HL-60 (cell line): Measurements from ENCODE around the gene ADD2.

Experiments used
- CTCF ChIP-seq: IDR thresholded peaks from one replicate; pipeline ENCODE4 v1.5.1; 2011; ENCODE audit warnings: low read length, control low read depth, inconsistent platforms; ENCODE audit not compliant: insufficient read depth
- GABPA ChIP-seq: IDR thresholded peaks from 2 replicates; pipeline ENCODE4 v1.6.1; 2012; ENCODE audit warnings: low read depth
- POLR2AphosphoS5 ChIP-seq: IDR thresholded peaks from 2 replicates; pipeline ENCODE4 v1.6.1; 2012; ENCODE audit warnings: low read depth
- REST ChIP-seq: IDR thresholded peaks from 2 replicates; pipeline ENCODE4 v1.6.1; 2012; ENCODE audit warnings: low read depth; ENCODE audit not compliant: insufficient replicate concordance
- SPI1 ChIP-seq: IDR thresholded peaks from 2 replicates; pipeline ENCODE4 v1.6.1; 2012; ENCODE audit warnings: low read depth, mild to moderate bottlenecking, borderline replicate concordance

DNA sequence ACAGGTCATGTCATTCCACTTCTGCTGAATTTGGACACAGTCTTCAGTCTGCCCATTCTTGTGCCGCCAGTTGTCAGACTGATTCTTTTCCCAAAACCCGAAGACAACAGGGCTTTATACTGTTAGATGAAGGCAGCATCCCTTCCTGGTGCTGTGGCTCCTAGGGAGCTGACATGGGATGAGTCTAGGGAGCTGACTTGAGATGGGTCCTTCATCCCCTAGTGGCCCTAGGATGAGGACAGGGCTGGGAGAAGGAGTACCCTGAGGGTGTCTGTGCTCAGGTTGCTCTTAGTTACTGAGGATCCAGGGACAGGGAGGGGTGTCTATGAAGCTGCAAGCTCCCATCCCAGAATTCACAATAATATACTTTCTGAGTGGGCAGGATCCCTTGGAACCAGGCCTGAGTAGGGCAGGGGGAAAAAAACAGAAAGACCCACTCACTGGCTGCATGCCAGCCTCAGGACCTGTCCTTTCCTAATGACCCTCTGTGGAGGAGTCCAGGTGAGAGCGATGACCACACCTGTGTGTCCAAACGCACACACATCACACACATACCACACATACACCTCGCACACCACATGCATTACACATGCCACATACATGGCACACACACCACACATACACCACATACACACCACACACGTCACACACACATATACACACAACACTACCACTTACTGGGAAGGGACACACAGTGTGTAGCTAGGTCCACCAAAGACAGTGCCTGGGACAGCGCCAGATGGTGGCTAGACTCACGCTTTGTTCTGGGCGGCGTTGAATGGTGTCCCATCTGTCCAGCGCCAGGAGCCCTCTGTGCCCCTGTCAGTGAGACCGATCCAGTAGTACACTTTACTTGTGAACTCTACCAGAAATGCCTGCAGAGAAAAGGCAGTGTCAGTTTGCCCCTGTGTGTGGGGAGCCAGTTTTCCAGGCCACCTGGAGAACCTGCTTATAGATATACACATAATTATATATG is 41.3 kb upstream of the ADD2 start:
- no peak for TF ChIP-seq POLR2AphosphoS5
- TF ChIP-seq CTCF, result no peak
- no peak for TF ChIP-seq GABPA
- TF ChIP-seq SPI1, result no peak
- no peak for TF ChIP-seq REST
